SHP77 treated with DMSO at 0.1 percent for 48 hours (cell line): ENCODE results near the gene PRCP.
A peak's percentile ranks its signal among the peaks of the same experiment; 100 is the strongest.

Experiments used
- DNase-seq: peaks from one replicate; lab custom pipeline; 2025; lab: John Stamatoyannopoulos, UW

The PRCP gene

DNA sequence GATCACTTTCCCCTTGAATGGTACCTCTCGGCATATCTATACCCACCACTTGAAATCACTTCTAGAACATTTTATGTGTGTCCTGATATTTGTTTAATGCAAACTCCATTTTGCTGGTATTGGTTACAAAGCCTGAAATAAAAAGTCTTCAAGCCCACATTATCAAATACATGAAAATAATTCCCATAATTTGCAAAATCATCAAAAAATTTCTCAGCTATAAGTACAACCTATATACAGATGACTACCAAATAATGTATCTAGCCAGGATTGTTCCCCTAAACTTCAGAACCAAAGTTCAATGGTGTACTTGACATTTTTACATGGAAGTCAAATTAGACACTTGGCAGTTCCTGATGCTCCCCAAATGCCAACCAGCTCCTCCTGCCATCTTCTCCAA is 71.8 kb downstream of the PRCP start:
- DNase-seq = no peak

- DNase-seq = no peak
These were observed 73.7 kb downstream of the PRCP start for GRCh38 chr11:82826526-82826925.

GRCh38 chr11:82823647-82824619 is 76.3 kb downstream of the PRCP start:
- DNase-seq = no peak

GRCh38 chr11:82818409-82819043 is 81.7 kb downstream of the PRCP start:
- DNase-seq = no peak

DNA sequence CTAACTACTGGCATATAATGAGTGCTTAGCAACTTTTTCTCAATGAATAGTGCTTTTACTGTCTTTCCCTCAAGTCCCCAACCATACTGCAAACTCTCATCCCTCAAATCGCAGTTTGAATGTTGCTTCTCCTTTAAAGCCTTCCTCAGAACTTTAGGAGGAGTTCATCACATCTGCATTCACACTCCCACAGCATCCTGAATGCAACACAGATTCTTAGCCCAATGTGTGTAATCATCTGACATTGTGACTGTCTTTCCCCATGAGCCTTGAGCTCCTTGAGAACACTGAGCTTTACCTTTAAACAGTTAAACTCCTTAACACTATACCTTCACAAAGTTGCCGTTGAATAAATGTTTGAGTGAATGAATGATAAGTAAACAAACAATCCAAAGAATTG is 84.8 kb downstream of the PRCP start:
- no peak for DNase-seq

DNA sequence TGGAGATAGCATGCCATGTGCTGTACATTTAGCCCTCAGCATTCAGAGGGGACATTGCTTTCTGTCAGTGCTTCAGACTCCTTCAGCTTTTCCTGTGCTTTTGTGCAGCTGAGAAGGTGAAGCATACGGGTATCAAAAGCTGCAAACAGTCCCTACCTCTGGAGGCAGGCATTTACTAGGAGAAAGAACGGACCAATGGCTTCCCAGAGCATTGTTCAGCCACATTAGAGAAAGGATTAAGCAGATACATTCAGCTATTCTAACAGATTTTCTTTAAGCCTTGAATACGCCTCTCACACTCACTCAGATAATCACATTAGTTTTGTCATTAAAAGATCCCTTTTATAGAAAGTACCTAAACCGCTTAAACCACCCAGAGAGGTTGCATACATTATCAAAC is 85.9 kb downstream of the PRCP start:
- DNase-seq = no peak

DNA sequence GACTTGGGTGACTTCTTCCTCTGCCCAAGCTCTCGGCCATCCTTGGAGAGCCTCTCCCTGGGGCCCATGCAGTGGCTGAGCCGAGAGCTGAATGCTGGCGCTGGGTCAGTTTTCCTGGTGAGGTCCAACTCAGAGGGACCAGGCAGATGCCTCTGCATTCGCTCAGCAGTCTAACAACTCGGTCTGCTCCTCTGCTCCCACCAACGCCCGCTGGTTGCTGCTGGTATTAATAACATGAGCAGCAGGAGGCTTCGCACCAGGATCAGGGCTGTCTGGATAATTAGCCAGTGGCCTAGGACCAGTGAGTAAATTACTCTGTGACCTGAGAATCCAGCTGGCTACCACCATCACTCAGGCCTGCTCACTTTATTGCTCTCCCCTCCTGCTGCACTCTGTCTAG is 88.9 kb downstream of the PRCP start:
- no peak for DNase-seq

GRCh38 chr11:82810738-82811137 is 89.5 kb downstream of the PRCP start:
- no peak for DNase-seq

- no peak for DNase-seq
These were observed 89.9 kb downstream of the PRCP start for GRCh38 chr11:82810326-82810725.

DNA sequence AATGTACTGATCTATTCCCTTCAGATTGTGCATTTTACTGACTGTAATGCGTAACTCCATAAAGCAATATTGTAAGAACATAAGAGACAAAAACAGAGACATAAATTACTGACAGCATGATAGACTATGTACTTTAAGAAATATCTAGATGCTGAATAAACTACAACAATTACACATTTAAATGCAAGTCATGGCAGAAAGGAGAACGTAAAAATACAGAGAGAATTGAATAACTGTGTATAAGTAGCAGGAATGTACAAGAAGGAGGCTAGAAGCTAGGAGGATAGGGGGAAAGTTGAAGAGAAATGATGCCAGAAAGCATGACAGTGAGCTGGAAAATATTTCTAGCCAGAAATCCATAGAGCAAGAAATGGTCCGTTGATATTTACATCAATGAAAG is 92.6 kb downstream of the PRCP start:
- no peak for DNase-seq

DNA sequence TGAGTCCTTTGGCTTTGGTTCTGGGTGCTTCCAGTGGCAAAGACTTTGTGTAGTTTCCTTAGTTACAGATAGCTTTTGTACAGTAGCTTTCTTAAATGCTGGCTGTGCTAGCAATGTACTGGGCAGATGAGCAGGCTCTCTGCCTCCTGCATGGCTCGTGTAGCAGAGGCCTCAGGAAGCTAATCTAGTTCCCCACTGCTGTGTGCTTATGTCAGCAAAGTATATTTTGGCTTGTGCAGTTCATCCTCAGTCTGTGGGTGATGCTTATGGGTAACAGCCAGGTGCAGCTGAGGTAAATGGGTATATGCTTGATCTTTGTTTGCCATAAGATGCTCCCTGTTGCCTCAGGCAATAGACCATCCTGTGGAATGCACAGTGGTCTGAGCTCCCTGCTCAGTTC is 97.5 kb downstream of the PRCP start:
- no peak for DNase-seq

DNA sequence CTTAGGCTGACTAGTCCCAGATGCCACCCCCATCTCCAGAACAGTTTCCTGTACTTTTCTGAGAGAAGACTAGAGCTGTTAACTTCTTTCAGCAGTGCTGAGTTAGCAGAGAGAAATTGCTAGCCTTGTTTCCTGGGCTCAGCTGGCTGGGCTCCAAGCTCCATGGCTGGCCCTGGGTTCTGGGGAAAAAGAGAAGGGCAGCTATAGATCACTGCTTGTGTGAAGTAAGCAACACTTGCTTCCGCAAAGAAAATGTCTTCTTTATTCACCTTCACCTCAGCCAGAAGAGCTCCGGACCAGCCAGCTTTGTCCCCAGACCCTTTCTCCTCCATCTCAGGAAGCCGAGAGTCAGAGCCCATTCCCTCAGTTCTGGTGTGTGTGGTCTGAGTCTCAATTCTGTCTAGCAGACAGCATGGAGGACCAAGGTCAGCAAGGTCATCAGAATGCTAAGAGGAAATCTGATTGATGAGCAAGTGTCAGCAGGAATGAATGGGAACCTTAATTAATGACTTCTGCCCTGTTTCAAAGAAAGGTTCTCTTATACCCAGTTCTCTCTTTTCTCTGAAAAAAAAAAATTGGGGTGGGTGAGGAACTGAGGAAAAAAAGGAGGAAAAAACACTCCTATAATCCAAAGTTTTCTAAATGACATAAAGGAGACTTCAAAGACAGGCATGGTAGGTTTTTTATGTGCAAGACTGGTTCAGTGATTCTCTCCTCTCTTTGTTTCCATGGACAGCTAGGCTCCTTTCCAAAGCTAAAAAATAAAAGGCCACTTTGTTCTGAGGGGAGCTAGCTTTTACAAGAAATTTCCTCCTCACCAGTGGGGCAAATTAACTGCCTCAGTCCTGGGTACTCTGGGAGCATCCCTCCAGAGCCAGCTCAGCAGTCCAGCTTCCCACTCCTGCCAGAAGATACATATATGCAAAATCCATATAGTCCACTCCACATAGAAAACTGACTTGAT is 103.0 kb downstream of the PRCP start:
- no peak for DNase-seq

DNA sequence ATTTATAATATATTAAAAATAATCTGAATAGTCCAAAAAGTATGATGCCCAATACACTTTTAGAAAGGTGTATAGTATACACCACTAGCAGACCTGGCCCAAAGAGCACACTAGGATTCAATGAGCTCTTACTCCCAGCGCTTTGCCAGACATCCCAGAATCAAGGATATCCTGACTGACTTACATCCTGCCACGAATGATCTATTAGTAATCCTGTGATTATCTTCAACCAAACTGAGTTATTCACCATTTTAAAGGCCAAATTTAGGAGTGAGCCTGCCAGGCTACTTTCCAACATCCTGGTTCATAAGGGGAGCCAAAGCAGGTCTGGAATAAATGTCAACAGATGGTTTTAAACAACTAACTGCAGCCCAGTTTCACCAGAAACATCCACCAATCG is 105.7 kb downstream of the PRCP start:
- no peak for DNase-seq

DNA sequence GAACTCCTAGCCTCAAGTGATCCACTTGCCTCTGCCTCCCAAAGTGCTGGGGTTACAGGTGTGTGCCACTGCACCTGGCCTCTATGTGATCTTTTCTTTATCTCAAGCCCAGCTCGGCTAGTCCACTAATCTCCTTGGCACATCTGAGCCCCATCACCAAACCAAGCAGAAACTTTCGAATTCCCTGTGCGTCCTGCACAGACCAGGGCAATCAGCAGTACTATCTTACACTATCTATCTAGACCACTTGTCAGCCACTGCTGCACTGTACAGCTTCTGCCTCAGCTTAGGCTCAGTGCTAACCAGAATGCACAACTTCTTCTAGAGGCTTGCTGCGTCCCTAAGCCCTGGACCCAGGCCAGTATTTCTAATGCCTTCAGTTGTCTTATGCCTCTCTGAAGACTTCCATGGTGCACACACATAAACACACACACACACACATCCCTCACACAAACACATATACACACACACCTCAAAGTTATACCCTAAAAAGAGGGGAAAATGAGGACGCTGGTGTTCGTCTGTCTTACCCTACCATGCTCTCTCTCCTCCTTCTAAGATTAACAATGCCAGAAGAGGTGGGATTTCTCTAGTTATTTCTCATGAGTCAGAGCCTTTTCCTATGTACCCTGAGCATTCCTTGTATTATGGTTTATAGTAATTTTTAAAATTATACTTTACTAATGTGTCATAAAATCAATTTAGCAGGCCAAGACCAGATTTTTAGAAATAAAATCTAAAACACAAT is 107.2 kb downstream of the PRCP start:
- DNase-seq = no peak

DNA sequence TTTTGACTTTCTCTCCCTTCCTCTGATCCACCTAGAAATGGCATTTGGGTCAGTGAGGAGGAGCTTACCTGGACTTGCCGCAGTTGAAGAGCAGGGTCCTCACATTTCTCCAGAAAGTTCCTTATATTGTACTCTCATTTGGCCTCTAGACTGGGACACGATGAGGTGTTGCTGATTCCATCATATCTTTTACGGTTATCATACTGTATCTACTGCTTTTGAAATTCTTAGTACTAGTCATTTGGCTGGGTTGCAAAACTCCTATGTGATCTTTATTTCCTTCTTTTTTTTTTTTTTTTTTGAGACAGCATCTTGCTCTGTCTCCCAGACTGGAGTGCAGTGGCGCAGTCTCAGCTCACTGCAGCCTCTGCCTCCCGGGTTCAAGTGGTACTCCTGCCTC is 107.9 kb downstream of the PRCP start:
- DNase-seq = no peak

DNA sequence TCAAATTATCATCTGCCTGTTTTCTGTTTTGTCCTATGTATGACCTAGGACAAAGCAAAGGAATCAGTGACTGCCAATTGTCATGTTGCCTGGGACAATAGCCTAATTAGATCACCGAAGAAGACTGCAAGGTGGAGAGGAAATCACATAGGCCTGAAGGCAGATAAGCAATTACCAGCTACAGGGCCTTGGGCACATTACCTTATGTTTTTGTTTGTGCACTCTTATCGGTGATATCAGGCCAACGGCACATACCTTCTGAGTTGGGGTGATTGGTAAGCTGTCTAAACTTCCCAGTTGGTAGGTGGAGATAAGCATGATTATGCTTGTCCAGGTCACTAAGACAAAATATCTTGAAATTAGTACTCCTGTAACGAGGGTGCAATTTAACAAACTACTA is 108.5 kb downstream of the PRCP start:
- DNase-seq = no peak

DNA sequence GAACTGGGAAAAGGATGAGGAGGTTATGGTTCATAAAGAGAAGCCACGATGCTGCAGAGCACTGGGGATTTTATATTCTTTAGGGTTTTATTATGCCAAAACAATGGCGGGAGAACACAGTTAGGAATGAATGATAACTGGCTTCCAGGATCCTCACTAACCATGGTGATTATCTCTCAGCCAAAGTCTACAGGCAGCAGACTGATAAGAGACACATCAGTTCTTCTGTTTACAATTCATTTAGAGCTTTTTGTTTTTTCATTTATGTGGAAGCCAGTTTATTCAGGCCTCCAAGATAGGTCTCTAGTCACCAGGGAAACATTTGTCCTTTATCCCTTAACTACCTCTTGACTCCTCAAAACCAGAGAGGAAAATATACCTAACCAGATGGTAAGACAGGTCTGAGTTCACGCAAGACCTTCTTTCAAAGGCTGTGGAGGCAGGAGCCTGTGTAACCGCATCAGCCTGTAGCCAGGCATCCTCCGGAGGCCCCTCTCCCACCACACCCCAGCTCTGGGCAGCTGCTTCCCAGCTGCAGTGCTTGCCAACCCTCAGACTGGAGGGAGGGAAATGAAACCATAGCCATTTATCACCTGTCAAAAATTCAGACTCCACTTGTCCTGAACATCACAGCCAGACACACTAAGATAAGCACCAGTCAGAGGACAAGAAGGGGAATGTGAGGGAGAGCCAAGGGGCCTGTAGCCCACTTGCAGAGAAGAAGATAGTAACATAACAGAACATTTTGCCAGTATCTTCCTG is 109.3 kb downstream of the PRCP start:
- peak; percentile 20 for DNase-seq

DNA sequence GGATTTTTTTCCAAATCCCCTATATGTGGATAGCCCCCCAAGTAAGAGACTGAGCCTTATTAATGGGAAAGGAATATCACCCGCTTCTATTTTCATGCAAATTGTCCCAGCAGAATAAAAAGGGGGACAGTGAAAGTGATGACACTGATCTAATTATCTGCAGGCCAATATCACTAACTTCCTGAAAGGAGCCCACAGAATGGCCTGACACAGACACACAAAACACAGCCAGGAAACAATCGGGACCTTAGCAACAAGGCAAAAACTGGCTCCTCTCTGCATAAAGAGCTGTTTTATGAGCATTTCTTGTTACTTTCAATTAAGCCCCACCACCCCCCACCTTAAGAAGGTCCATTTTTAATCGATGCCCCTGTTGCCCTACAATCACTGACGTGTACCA is 112.2 kb downstream of the PRCP start:
- DNase-seq = no peak

GRCh38 chr11:82786836-82787235 is 113.4 kb downstream of the PRCP start:
- DNase-seq = no peak

GRCh38 chr11:82786001-82786400 is 114.2 kb downstream of the PRCP start:
- no peak for DNase-seq

DNA sequence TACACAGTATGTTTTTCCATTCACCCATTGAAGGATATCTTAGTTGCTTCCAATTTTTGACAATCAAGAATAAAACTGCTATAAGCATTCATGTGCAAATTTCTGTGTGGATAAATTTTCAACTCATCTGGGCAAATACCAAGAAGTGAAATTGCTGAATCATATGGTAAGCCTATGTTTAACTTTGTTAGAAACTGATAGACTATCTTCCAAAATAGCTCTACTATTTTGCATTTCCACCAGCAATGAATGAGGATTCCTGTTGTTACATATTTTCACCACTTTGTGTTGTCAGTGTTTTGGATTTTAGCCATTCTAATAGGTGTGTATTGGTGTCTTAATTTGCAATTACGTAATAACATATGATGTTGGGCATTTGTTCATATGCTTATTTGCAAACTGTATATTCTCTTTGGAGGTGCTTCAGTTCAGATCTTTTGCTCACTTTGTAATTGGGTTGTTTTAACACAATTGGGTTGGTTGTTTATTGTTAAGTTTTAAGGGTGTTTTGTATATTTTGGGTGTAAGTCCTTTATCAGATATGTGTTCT is 117.3 kb downstream of the PRCP start:
- DNase-seq = no peak
